Daoy (cell line): ENCODE results near the gene SORD. TPM values are rescaled to one million over a fixed set of nuclear protein-coding genes. Genes with fewer than 3 reads are reported as not detected.

ENCODE experiments used
- DNase-seq: peaks from one replicate; pipeline ENCODE4 v3.0.0-alpha.2; 2015; ENCODE audit warnings: low read depth
- total RNA-seq: library from RNA; depleted of rRNA; stranded (reverse); fragments of >200 nt; shearing (Covaris generic); gene quantifications from 2 replicates; pipeline ENCODE4 v1.2.3, GENCODE V29; 2014; rRNA removed

Gene SORD
- total RNA-seq, 1 experiment from 2014 or later: 52.6 TPM

GRCh38 chr15:45116482-45117307, 93.7 kb downstream of the SORD start:
- no peak for DNase-seq

- no peak for DNase-seq
Observed at GRCh38 chr15:45117308-45118130, 94.5 kb downstream of the SORD start.

DNA sequence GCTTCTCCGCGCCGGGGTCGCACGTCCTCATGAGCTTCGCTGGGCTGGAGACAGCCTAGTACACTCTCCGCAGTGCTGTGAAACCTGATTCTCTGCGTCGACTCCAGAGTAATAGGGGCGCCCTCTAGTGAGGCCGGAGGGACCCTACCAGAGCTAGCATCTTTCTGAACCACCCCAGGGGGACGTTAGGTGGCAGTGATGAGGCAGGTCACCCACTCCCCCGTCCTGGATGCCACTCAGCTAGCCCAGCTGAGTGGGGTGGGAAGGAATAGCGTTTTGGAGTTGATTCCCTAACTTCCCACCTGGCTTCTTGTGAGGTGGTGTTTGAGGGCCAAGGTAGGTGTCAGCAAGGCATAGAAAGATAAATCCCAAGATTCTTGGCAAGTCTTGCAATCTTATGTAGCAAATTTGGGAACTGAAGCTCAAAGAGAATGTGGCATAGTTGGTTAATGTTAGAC, 95.2 kb downstream of the SORD start:
- DNase-seq: peak; percentile 88

GRCh38 chr15:45118996-45119395, 96.0 kb downstream of the SORD start:
- DNase-seq: no peak

DNA sequence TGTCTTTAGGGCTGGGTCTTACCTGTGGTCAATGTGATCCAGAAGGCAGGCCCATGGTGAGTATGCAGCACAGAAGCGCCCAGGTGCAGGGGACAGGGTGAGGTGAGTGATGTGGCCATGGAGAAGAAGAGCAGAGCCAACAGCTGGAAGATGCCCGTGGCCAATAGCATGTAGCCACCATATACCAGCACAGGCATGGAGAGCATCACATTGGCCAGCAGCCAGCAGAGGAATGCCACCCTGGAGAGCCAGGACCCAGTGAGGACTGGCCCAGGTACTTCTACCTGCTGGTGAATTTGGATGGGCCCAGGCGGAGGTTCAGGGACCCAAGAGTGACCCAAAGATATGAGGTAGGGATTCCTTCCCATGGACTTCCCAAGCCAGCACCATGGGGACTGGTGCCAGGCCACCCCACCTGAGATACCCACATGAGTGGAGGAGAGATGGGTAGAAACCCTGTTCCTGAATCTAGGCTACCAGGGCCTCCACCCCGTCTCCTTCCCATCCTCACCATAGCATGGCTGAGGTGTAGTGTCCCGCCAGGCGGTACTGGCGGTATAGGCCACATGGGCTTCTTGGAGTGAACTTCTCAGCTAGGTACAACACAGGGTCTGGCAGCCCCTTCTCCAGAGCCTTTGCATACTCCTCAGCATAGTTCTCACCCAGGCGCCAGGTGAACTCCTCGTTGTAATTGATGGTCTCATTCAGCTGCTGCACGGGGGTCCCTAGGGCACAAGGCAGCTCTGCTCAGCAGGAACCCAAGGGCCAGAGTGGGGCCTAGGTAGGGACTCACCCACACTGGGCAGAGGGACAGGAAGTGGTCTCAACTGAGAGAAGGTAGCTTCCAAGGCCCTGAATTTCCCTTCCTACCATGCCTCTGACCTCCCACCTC, 97.3 kb downstream of the SORD start:
- no peak for DNase-seq

- DNase-seq: no peak
Observed at GRCh38 chr15:45121020-45121419, 98.0 kb downstream of the SORD start.

DNA sequence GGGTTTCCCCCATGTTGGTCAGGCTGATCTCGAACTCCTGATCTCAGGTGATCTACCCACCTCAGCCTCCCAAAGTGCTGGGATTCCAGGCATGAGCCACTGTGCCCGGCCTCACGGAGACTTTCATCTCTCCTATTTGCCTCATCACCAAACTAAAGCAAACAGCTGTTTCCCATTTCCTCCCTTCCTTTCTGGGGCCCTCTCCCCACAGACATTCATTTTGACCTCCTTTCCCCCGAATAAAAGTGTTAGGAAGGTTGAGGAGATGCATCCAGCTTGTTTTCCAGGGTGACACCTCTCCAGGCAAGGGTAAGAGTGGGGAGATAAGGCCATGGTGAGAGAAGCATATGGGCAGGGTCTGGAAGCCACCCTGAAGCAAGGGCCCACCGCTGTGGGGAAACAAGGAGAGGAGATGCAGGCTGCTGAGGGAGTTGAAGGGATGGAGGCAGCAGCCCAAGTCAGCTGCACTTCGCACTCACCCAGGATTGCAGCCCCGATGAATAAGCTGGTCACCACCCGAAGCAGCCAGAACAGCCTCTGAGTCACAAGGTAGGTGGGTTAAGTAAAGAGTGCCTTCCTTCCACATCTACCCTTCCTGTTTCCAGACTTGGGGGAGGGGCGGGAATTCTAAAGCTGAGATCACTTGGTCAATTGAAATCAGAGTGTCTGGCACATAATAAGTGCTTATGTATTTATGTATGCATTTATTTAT, 98.9 kb downstream of the SORD start:
- DNase-seq: peak; percentile 90

DNA sequence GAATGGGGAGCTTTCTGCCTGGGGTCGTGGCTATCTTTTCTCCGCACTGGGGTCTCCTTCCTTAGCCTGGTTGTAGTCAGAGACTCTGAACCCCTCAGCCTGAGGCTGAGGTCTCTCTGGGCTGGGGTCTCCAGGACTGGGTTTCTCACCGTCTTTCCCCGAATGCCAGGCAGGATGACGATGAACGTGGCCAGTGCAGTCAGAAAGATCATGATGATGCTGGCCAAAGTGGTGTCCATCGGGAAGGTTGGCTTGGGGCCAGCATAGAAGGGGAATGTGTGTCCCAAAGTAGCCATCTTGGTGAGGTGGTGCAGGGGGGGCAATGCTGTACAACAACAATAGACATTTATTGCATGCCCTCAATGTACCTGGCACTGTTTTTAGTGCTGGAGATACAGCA, 99.7 kb downstream of the SORD start:
- no peak for DNase-seq

- DNase-seq: no peak
Observed at GRCh38 chr15:45123397-45123796, 100.4 kb downstream of the SORD start.

GRCh38 chr15:45126535-45127158, 103.7 kb downstream of the SORD start:
- DNase-seq: no peak

Other genes starting within 250 kb of the SORD start
- not detected in 2 replicates for gene TERB2, start 66.5 kb upstream of the SORD start, total RNA-seq
- gene DUOX2, start 91.0 kb downstream of the SORD start, total RNA-seq: 0.40 and 1.2 TPM in 2 replicates
- gene DUOXA2, start 91.1 kb downstream of the SORD start, total RNA-seq: 0.15 TPM in 1 of 2 replicates, not detected in the other
- gene DUOXA1, start 106.7 kb downstream of the SORD start, total RNA-seq: not detected in 2 replicates
- gene DUOX1, start 106.8 kb downstream of the SORD start, total RNA-seq: 0.03 and 0.17 TPM in 2 replicates
- 0.36 and 1.7 TPM in 2 replicates for gene SHF, start 164.8 kb downstream of the SORD start, total RNA-seq
- gene SLC28A2, start 229.0 kb downstream of the SORD start, total RNA-seq: not detected in 2 replicates